ENCODE data around the gene ABTB2. TPM values are rescaled to one million over a fixed set of nuclear protein-coding genes. Genes with fewer than 3 reads are reported as not detected.

The ABTB2 gene
- total and polyA plus RNA-seq, 2 of the 8 experiments (the other 6 are each of a cell fraction or from before 2014, with no cell fraction given): 7.7 to 10.2 TPM

- Histone ChIP-seq H3K27ac (ENCODE audit: low read depth, low read length) (no peak overlapping the region), H2BK5ac (ENCODE audit: low read depth, low read length) (no peak overlapping the region), H4K8ac (ENCODE audit: extremely low read depth, insufficient read depth, low read length) (no peak overlapping the region), H2BK15ac (ENCODE audit: low read length) (no peak overlapping the region), H3K14ac (ENCODE audit: insufficient read length) (no peak overlapping the region), H3K23ac (ENCODE audit: insufficient read length) (no peak overlapping the region), H2BK20ac (ENCODE audit: low read length) (no peak overlapping the region), H3K9me3 (ENCODE audit: insufficient read depth in 2 of 2, low read depth in 1 of 2, low read length in 1 of 2) (no peaks in the 10 kb centered on the region), H3K79me1 (ENCODE audit: low read depth, low read length) (no peaks in the 10 kb centered on the region), H4K5ac (ENCODE audit: insufficient read length, low read depth, low read length) (no peak overlapping the region), H3K56ac (replicated peaks; ENCODE audit: insufficient read length, low read depth, low read length) (no peak overlapping the region), H4K20me1 (replicated peaks in 1 of 2; ENCODE audit: control insufficient read depth in 1 of 2, insufficient read depth in 2 of 2, low read length in 2 of 2) (no peaks in the 10 kb centered on the region), H4K91ac (replicated peaks; ENCODE audit: insufficient read length, low read length) (no peak overlapping the region), H3K79me2 (ENCODE audit: control insufficient read depth in 1 of 2, insufficient read depth in 2 of 2, low read length in 2 of 2) (no peaks in the 10 kb centered on the region), H2BK120ac (replicated peaks; ENCODE audit: low read depth, low read length) (no peak overlapping the region), H3K4me2 (ENCODE audit: insufficient read depth in 1 of 2, low read depth in 2 of 2, low read length in 2 of 2) (no peak overlapping the region), H3K36me3 (ENCODE audit: control insufficient read depth in 2 of 4, insufficient read depth in 4 of 4, low read length in 3 of 4) (no peaks in the 10 kb centered on the region), H3K4me1 (replicated peaks in 1 of 4; ENCODE audit: control insufficient read depth in 3 of 4, insufficient read depth in 4 of 4, low read length in 3 of 4) (no peaks in the 10 kb centered on the region), H3K4ac (replicated peaks; ENCODE audit: insufficient read length, low read depth, low read length) (no peak overlapping the region), H3K23me2 (ENCODE audit: low read depth, low read length) (no peaks in the 10 kb centered on the region; the same call in 1 of the 2 replicates), H3K9ac (replicated peaks in 1 of 4; ENCODE audit: extremely low read depth in 1 of 4, low read depth in 3 of 4, low read length in 3 of 4) (no peak overlapping the region), H3K27me3 (replicated peaks in 1 of 4; ENCODE audit: control insufficient read depth in 3 of 4, extremely low read depth in 1 of 4, insufficient read depth in 3 of 4, low read length in 3 of 4) (no peaks in the 10 kb centered on the region), H2BK12ac (ENCODE audit: low read depth, low read length) (no peak overlapping the region), H2AFZ (ENCODE audit: low read length) (no peak overlapping the region), H2AK5ac (ENCODE audit: low read depth, low read length) (no peak overlapping the region), H3K18ac (ENCODE audit: extremely low read depth, low read length) (no peak overlapping the region), H3K4me3 (ENCODE audit: extremely low read depth in 1 of 4, insufficient read depth in 2 of 4, low read depth in 3 of 4, low read length in 4 of 4) (no peak overlapping the region)
- TF ChIP-seq YY1 (IDR thresholded peaks at IDR 0.05; ENCODE audit: low read depth, low read length): no peak
- peak in 2 of 3 experiments; percentile 11 to 23; a peak in 2 of 4 replicates for TF ChIP-seq CTCF (IDR thresholded peaks at IDR 0.05; ENCODE audit: control extremely low read depth in 1 of 3, insufficient read depth in 1 of 3, low read depth in 1 of 3, low read length in 3 of 3)
- peak; percentile 7 to 32; a peak in 2 of 4 replicates for TF ChIP-seq RAD21 (IDR thresholded peaks at IDR 0.05 in 1 of 2, conservative IDR thresholded peaks at IDR 0.05 in 1 of 2; ENCODE audit: low read depth in 2 of 2, low read length in 2 of 2)
- TF ChIP-seq ASH2L (IDR thresholded peaks at IDR 0.05; ENCODE audit: low read length): no peak
- TF ChIP-seq SRF (IDR thresholded peaks at IDR 0.05; ENCODE audit: low read depth, low read length): no peak
- TF ChIP-seq PHF8 (conservative IDR thresholded peaks at IDR 0.05; ENCODE audit: low read depth, low read length): no peak
- TF ChIP-seq TAF7 (optimal IDR thresholded peaks at IDR 0.05; ENCODE audit: borderline replicate concordance, low read depth, low read length): no peak
- ChIA-PET POLR2A (ENCODE audit: partially characterized antibody) (interaction anchor here (1.0 kb wide), 1 partner anchor 13 kb away, joined by 4 read pairs; no protein-coding TSS in a partner anchor), CTCF (ENCODE audit: partially characterized antibody) (interaction anchor here (0.8 to 3.8 kb wide), 13 partner anchors 13 to 198 kb away, joined by 3 to 18 read pairs (median 4); no protein-coding TSS in a partner anchor)
- WGBS, 2 experiments (ENCODE audit: extremely low coverage in 1 of 2, insufficient coverage in 1 of 2, insufficient read length in 1 of 2, insufficient replicate concordance in 2 of 2, low coverage in 1 of 2, low lambda C conversion rate in 2 of 2, missing lambda C conversion rate in 1 of 2): 63% methylated on average over 2 of the region's 2 CpGs; no CpG with 5 or more reads in 1 of the 2 experiments
- DNase-seq (ENCODE audit: low read depth in 1 of 2, low spot score in 2 of 2): no peak
- FAIRE-seq: no peak
These were observed 8.7 kb upstream of the ABTB2 start for GRCh38 chr11:34366522-34366921.
